OCI-LY7 (cell line): Measurements from ENCODE around the gene TES.
"Not testable (repeated sequence)": the region's sequence is repeated elsewhere in the genome, so short reads cannot be mapped to it uniquely, and the experiment has no call there.

Experiments
- CTCF ChIP-seq: fragments of 200-600 bp; sonication (generic); conservative IDR thresholded peaks from 2 replicates; pipeline ENCODE4 v1.5.1; 2014; ENCODE audit warnings: mild to moderate bottlenecking, antibody characterized with exemption, low read length, moderate library complexity, mixed read lengths
- EZH2phosphoT487 ChIP-seq: fragments of 200-600 bp; sonication (generic); IDR thresholded peaks from 2 replicates; pipeline ENCODE4 v1.6.1; 2018; ENCODE audit warnings: low read depth, borderline replicate concordance, mild to moderate bottlenecking, mixed run types, antibody characterized with exemption, low read length, moderate library complexity, mixed read lengths

- not testable (repeated sequence) for TF ChIP-seq CTCF, EZH2phosphoT487
Measured at GRCh38 chr7:116175095-116175494, 35.2 kb upstream of the TES start.
